Activated CD8-positive, alpha-beta memory T cell treated with anti-CD3 and anti-CD28 coated beads, Interleukin-2, amount 50 U/mL, for 48 hours (primary cell): ENCODE data around the gene IL13RA2.

ENCODE experiments used
- DNase-seq: peaks from one replicate; pipeline ENCODE4 v3.0.0-alpha.2; 2020

IL13RA2 gene

DNA sequence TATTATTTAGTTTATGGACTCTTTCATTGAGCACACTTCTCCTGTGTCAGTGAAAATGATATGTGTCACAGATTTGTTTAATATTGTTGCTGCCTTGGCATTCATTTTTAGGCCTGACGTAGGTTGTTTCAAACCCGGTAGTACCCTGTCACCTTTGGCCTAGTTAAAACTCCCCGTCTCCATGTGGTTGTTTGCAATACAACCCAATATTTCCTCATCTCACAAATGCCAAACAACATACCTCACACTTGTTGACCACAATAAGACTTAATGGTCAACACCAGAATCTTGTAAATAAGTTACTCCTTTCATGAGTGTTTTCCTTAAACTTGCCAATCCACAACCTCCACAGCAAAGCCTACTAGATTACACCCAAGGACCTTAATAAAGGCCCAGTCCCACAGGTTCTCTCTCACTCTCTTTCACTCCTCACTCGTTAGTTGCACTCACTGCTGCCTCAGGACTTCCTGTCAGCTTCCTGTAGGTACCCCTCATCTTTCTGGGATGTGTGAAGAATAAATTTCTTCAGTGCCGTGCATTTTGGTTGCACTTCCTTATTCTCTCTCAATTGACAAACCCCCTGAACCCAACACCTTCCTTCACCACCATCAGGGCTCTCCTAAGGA is 31.3 kb downstream of the IL13RA2 start:
- DNase-seq = no peak

DNA sequence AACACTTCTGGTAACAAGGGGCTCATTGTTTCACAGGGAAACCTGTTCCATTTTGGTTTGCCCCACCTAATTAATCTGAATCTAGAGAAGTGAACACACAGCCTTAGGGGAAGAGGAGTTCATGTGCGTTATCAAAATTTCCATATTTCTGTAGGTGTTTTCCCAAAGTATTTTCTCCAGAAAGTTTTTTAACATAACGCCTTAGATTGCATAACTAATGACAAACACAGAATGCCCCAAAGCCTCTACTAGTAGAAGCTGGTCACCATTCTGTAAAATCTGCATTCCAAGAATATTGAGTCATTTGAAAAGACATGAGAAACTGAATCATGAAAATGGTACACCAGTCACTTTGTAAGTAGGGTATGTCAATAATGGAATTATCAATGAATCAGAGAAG is 41.1 kb downstream of the IL13RA2 start:
- no peak for DNase-seq

DNA sequence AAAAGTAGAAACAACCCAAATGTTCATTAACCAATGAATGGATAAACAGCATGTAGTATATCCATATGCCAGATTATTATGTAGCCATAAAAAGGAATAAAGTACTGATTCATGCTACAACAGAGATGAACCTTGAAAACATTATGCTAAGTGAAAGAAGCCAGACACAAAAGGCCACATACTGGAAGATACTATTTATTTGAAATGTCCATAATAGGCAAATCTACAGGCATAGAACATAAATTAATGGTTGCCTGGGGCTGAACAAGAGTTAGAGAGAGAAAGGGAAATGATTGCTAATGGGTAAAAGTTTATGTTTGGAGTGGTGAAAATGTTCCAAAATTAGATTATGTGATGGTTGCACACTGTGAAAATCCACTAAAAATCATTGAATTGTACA is 44.4 kb downstream of the IL13RA2 start:
- DNase-seq = no peak

GRCh38 chrX:114970806-114971205 is 46.6 kb downstream of the IL13RA2 start:
- DNase-seq = no peak

GRCh38 chrX:114964374-114964773 is 53.0 kb downstream of the IL13RA2 start:
- DNase-seq = no peak

GRCh38 chrX:114962209-114962608 is 55.2 kb downstream of the IL13RA2 start:
- no peak for DNase-seq

- no peak for DNase-seq
Measured at GRCh38 chrX:114959729-114960128, 57.7 kb downstream of the IL13RA2 start.
